GM18858 (cell line): ENCODE data around the gene RTEL1.

Source experiments
- ATAC-seq: cut with Tn5 transposase; IDR thresholded peaks from one replicate; pipeline ENCODE4 v1.9.1; 2021; ENCODE audit not compliant: unreplicated experiment

Gene RTEL1

DNA sequence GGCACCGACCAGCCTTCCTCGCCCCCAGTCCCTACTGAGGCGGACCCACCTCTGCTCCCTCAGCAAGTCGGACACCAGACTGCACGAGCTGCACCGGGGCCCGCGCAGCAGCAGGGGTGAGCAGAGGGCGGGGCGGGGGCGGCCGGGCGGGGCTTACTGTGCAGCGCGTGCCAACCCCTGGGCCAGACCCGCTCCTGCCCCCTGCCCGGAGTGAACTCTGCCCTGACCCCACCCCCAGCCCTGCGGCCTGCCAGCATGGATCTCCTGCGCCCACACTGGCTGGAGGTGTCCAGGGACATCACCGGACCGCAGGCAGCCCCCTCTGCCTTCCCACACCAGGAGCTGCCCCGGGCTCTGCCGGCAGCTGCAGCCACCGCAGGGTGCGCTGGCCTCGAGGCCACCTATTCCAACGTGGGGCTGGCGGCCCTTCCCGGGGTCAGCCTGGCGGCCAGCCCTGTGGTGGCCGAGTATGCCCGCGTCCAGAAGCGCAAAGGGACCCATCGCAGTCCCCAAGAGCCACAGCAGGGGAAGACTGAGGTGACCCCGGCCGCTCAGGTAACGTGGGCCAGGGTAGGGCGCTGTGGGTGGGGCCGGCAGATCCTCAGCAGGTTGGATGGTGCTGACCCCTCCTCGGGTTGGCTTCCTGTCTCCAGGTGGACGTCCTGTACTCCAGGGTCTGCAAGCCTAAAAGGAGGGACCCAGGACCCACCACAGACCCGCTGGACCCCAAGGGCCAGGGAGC lies 80.0 kb downstream of the RTEL1 start:
- ATAC-seq = no peak

DNA sequence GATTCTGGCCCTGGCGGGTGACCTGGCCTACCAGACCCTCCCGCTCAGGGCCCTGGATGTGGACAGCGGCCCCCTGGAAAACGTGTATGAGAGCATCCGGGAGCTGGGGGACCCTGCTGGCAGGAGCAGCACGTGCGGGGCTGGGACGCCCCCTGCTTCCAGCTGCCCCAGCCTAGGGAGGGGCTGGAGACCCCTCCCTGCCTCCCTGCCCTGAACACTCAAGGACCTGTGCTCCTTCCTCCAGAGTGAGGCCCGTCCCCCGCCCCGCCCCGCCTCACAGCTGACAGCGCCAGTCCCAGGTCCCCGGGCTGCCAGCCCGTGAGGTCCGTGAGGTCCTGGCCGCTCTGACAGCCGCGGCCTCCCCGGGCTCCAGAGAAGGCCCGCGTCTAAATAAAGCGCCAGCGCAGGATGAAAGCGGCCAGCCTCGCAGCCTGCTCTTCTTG lies 80.6 kb downstream of the RTEL1 start:
- no peak for ATAC-seq

DNA sequence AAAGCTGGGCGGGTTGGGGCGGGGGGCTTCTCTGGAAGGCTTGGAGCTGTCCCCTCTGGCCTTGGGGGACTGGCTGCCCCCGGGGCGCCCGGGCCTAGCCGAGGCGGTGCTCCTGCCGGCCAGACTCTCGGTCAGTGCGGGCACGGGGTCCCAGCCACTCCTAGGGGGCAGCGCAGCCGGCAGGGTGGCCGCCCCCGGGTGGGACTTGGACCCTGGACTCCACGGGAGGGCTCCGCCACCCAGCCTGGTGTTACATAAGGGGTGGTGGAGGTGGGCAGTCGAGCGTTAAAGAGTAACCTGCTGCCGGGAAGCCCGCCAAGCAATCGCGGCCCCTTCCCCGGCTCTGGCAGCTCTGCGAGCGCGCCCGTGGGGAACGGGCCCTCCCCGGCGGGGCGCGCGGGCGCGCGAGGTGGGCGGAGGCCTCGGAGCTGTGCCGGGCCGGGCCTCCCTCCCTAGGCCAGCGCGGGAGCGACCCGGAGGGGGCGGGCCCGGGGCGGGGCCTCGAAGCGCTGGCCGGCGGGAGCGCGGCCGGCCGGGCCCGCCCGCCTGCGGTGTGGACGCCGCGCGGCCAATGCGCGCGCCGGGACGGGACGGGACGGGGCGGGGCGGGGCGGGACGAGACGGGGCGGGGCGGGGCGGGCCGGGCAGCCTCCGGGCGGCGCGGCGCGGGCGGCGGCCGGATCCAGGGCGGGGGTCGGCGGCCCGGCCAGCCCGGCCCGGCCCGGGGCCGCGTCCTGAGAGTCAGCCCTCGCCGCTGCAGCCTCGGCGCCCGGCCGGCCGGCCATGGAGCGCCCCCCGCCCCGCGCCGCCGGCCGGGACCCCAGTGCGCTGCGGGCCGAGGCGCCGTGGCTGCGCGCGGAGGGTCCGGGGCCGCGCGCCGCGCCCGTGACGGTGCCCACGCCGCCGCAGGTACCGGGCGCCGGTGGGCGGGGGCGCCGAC lies 81.3 kb downstream of the RTEL1 start, which contains the start of gene SLC2A4RG:
Gene SLC2A4RG (plus strand): TSS at position 647 of the 940 bp plus-strand sequence. CDS start 137 bp downstream, at position 784.
- ATAC-seq = no peak

DNA sequence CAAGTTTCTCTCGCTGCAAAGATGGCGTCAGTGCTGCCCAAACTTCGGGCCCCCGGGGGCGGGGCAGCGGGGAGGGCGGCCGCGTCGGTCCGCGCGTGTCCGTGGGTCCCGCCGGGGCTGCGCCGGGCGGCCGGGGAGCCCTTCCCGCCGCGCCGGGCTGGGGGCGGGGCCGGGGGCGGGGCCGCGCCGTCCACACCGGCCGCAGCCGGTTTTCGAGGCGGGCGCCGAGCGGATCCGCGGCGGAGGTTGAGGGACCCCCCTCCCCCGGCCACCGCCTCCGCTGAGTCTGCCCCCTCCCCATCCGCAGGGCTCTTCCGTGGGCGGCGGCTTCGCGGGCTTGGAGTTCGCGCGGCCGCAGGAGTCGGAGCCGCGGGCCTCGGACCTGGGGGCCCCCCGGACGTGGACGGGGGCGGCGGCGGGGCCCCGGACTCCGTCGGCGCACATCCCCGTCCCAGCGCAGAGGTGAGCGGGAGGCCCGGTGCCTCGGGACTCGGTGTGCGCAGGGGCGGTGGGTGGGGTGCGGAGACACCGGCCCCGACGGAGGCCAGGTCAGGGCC lies 82.0 kb downstream of the RTEL1 start:
- ATAC-seq = no peak

DNA sequence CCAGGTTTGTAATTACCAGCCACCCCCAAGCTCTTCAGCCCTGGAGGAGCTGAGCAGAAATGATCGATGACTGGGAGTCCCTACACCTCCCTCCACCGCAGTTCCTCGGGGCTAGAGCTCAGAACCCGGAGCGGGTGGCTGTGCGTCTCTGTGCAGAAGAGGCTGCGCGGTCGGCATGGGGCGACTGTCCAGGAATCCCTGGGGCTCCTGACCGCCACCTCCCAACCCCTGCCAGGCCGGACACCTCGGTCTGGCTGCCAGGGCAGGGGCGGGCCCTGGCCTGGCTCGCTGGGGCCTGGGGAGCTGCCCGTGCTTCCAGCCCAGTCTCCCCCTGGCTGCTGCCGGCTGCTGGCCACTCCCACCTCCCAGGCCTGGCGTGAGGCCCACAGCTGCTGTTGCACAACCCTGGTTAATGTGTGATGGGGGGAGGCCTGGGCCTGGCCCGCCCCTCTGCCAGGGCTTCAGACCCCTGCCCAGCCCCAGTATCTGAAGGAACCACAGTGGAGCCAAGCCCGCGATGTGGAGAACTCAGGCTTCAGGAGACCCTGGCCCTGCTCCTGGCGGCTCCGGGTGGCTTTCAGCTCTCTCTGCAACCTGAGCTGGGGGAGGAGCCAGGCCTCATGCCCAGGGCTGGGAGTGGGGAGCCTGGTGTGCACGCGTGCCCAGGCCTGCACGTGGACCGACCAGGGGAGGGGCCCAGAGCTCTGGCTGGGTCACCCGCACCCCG lies 82.7 kb downstream of the RTEL1 start:
- no peak for ATAC-seq

DNA sequence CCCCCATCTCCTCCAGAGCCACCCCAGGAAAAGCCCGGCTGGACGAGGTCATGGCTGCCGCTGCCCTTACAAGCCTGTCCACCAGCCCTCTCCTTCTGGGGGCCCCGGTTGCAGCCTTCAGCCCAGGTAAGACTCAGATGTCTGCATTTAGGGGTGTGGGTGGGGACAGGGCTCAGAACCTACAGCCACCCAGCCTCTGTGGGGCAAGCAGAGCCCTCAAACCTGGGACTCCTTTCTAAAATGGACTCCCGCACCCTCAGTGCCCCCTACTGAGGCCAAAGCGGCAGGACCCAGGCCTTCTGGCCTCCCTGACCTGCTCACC lies 83.2 kb downstream of the RTEL1 start:
- ATAC-seq = no peak

DNA sequence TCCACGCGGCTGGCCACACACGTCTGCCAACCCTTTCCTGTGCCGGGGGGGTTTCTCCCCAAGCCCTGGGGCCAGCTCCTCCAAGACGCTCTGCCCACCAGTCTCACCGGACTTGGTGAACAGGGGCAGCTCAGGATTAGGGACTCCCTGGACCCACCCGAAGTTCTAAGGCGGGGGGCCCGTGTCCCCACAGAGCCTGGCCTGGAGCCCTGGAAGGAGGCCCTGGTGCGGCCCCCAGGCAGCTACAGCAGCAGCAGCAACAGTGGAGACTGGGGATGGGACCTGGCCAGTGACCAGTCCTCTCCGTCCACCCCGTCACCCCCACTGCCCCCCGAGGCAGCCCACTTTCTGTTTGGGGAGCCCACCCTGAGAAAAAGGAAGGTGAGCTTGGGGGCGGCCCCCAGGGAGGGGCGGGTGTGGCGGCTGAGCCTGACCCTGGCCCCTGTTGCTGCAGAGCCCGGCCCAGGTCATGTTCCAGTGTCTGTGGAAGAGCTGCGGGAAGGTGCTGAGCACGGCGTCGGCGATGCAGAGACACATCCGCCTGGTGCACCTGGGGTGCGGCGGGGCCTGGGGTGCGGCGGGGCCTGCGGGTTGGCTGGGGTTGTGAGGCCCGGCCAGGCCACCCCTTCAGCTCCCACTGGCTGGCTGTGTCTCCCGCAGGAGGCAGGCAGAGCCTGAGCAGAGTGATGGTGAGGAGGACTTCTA lies 83.7 kb downstream of the RTEL1 start:
- ATAC-seq = no peak

DNA sequence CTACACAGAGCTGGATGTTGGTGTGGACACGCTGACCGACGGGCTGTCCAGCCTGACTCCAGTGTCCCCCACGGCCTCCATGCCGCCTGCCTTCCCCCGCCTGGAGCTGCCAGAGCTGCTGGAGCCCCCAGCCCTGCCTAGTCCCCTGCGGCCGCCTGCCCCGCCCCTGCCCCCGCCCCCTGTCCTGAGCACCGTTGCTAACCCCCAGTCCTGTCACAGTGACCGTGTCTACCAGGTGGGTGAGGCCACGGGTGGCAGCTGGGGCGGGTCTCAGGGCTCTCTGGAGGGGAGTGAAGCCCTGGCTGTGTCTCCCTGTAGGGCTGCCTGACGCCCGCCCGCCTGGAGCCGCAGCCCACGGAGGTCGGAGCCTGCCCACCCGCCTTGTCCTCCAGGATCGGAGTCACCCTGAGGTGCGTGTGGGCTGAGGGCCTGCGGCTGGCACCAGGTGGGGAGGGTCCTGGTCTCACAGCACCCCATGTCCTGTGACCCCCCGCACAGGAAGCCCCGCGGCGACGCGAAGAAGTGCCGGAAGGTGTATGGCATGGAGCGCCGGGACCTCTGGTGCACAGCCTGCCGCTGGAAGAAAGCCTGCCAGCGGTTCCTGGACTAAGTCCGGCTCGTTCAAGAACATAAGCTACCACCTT lies 84.4 kb downstream of the RTEL1 start:
- ATAC-seq = no peak

DNA sequence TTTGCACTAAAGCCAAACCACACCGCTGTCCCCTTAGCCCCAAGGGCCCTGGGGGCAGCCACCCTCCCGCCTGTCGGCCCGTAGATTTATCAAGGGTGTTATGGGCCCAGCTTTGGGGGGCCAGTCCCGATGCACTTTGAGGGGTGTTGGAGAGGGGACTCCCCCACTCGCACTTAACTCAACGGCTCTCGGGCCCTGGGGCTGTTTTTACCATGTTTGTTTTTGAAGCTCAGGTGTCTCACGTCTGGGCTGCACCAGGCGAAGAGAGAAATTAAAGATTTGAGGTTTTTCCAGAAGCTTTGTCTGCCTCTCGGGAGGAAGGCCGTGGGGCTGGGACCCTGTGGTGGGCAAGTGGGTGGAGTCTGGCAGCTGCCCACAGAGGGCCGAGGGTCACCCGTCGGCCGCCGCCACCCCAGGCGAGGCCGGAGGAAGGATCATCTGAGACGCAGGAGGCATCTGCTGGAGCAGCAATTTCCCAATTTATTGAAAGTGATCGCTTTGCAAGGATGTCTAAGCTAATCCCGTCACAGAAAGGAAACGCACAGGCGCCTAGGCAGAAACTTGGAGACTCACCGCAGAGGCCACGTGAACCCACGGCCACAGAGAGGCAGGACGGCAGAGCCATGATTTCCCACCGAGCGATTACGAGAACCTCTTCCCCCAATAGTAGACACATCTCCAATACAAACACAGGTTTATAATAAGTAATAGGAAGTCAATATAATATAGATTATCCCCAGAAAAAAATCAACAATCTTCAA lies 85.3 kb downstream of the RTEL1 start:
- ATAC-seq = no peak

DNA sequence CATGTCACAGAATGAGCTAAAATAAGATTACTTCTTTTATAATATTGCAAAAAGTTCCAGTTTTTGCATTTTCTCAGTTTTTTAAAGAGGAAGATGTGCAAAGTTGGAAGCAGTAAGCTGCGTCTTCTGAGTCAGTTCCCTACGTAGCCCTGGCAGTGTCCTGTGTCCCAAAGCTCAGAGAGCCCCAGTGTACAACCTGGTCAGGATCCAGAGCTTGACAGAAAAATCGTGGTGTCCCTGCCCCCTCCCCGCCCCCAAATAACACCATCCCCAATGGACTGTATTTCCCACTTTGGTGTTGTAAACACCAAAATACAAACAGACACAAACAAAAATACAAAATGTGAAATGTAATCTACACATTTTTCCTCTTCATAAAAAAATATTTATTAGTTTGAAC lies 86.0 kb downstream of the RTEL1 start:
- no peak for ATAC-seq

DNA sequence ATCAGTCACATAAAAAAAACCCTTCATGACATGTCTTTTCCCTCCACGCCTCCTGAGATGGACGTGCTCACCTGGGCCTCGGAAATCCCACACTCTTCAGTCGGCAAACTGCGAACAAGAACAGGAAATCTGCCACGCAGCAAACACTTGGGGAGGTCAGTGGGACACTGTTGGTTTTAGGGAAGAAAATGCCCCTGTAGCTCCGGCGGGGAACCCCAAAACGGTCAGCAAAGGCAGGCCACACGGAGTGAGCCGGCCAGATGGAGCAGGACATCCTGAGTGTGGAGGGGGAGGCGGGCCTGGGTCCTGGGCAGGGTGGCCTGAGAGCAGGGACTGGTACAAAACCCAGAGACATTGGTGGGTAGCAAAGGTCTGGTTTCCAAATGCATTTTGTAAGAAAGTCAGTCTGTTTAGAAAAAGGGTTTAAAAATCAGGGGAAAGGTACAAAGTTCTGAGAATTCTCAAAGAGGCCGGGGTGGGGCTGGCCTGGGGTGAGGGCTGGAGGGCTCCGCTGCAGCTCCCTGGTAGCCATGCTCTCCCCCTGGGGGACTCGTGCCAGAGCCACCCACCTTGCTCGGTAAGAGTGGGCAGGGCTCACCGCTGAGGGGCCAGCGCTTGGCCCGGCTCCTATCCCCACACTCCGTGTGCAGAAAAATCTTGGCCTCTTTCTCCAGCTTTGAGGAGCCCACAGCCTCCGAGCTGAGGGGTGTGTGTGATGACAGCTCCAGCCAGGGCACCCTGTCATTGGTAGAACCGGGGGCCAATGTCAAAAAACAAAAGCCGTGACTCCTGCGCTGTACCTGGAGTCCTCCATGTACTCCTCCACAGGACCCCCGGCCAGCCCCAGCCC lies 86.7 kb downstream of the RTEL1 start:
- ATAC-seq = no peak

DNA sequence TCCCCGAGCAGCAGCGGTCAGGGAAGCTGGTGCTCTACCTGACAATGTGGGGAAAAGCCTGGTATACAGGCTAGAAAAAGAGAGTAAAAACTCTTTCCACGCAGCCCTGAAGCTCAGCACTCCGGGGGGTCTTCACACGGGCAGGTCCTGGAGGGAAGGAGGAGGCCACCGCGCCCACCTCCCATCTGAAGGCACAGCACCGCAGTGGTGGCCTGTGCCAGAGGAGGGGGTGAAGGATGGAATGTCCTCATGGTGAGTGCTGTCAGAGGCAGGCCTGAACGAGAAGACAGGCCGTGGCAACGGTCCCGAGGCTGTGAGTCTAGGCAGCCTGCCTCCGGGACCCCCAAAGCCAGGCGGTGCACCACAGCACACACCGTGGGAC lies 87.3 kb downstream of the RTEL1 start:
- ATAC-seq = no peak
